Endothelial cell of umbilical vein (primary cell): ENCODE measurements around the gene AFTPH. TPM values are rescaled to one million over a fixed set of nuclear protein-coding genes. Genes with fewer than 3 reads are reported as not detected.

Experiments
- BruUV-seq: library from RNA; stranded (reverse); fragments of 400-500 nt; replicated peaks from 2 replicates; lab custom pipeline; 2021; lab: Mats Ljungman, UMichigan
- CTCF ChIA-PET: fragments of 300-600, 350-600 bp; sonication (Branson Sonifier 250); formaldehyde crosslinking; loops from one replicate; lab custom pipeline; 2021; ENCODE audit warnings: antibody characterized with exemption, inconsistent platforms; lab: Charles Lee
- POLR2A ChIA-PET: fragments of 300-600, 350-600 bp; sonication (Branson Sonifier 250); formaldehyde crosslinking; loops from one replicate; lab custom pipeline; 2021; ENCODE audit warnings: antibody characterized with exemption, inconsistent platforms; lab: Charles Lee
- DNase-seq: peaks from one replicate; pipeline ENCODE4 v3.0.0-alpha.2; 2011; ENCODE audit warnings: low read depth, low spot score
- FAIRE-seq: peaks from 2 replicates; lab custom pipeline; 2011; peaks lifted over from hg19 to GRCh38; lab: Jason Lieb, UNC
- H2AFZ ChIP-seq: 2 replicates; pipeline ENCODE4 v1.6.0; 2012; ENCODE audit warnings: low read depth, low read length, control low read depth, inconsistent platforms
- H3K27ac ChIP-seq: 2 replicates; pipeline ENCODE4 v1.5.1; 2011; ENCODE audit warnings: low read depth, mild to moderate bottlenecking, control low read depth, low read length, moderate library complexity; ENCODE audit not compliant: insufficient read depth
- H3K27me3 ChIP-seq, 2 experiments: 2 replicates each; pipeline versions ENCODE4 v1.6.0 to v1.6.1; 2011; ENCODE audit warnings: low read length in 2 of 2, mixed read lengths in 1 of 2; ENCODE audit not compliant: control insufficient read depth in 2 of 2, insufficient read depth in 2 of 2
- H3K36me3 ChIP-seq, 2 experiments: 2 replicates in 1 of 2; 3 replicates in 1 of 2; pipeline ENCODE4 v1.5.1; 2011; ENCODE audit warnings: low read length in 2 of 2, mild to moderate bottlenecking in 1 of 2, moderate library complexity in 1 of 2; ENCODE audit not compliant: control insufficient read depth in 2 of 2, insufficient read depth in 2 of 2; ENCODE audit errors: extremely low read depth in 1 of 2
- H3K4me1 ChIP-seq: 3 replicates; pipeline ENCODE4 v1.5.1; 2011; ENCODE audit warnings: mild to moderate bottlenecking, low read length; ENCODE audit not compliant: control insufficient read depth, insufficient read depth; ENCODE audit errors: extremely low read depth
- H3K4me2 ChIP-seq: 2 replicates; pipeline ENCODE4 v1.6.1; 2011; ENCODE audit warnings: low read length, control low read depth, mixed read lengths; ENCODE audit not compliant: insufficient read depth
- H3K4me3 ChIP-seq, 3 experiments: fragments of 200-600 bp in 1 of 3; sonication (generic), shearing (Covaris generic) in 1 of 3; replicated peaks in 1 of 3; 2 replicates each; pipeline ENCODE4 v1.5.1; 2011 to 2016; ENCODE audit warnings: control low read depth in 3 of 3, low read length in 3 of 3, mild to moderate bottlenecking in 2 of 3, inconsistent platforms in 1 of 3, low read depth in 1 of 3, moderate library complexity in 1 of 3; ENCODE audit not compliant: insufficient read depth in 1 of 3
- H3K79me2 ChIP-seq: 2 replicates; pipeline ENCODE4 v1.6.0; 2012; ENCODE audit warnings: low read length, inconsistent platforms; ENCODE audit not compliant: control insufficient read depth, insufficient read depth
- H3K9ac ChIP-seq: replicated peaks from 2 replicates; pipeline ENCODE3; 2011; ENCODE audit warnings: low read length, control low read depth; ENCODE audit not compliant: insufficient read depth; ENCODE audit errors: extremely low read depth
- H3K9me1 ChIP-seq: replicated peaks from 3 replicates; pipeline ENCODE4 v1.6.0; 2011; ENCODE audit warnings: mild to moderate bottlenecking, low read length; ENCODE audit not compliant: control insufficient read depth, insufficient read depth; ENCODE audit errors: extremely low read depth
- H3K9me3 ChIP-seq: replicated peaks from 2 replicates; pipeline ENCODE4 v1.5.1; 2012; ENCODE audit warnings: low read length, inconsistent platforms; ENCODE audit not compliant: control insufficient read depth, insufficient read depth
- H4K20me1 ChIP-seq: replicated peaks from 2 replicates; pipeline ENCODE3; 2011; ENCODE audit warnings: mild to moderate bottlenecking, low read length; ENCODE audit not compliant: control insufficient read depth, insufficient read depth; ENCODE audit errors: extremely low read depth
- CTCF ChIP-seq, 2 donors: IDR thresholded peaks; 1 replicate in 1 of 2; 2 replicates in 1 of 2; pipeline ENCODE4 v1.5.1; 2011; ENCODE audit warnings: low read length in 2 of 2, mild to moderate bottlenecking in 2 of 2, moderate library complexity in 2 of 2, control low read depth in 1 of 2, inconsistent platforms in 1 of 2, low read depth in 1 of 2; ENCODE audit not compliant: insufficient read depth in 1 of 2; ENCODE audit errors: extremely low read depth in 1 of 2
- EZH2 ChIP-seq: IDR thresholded peaks from 2 replicates; pipeline ENCODE4 v1.6.1; 2012; ENCODE audit warnings: borderline replicate concordance, low read depth, mild to moderate bottlenecking, moderate library complexity, low read length, inconsistent platforms; ENCODE audit not compliant: severe bottlenecking
- FOS ChIP-seq: IDR thresholded peaks from 2 replicates; pipeline ENCODE4 v1.6.1; 2011; ENCODE audit warnings: mild to moderate bottlenecking, low read length, moderate library complexity, borderline replicate concordance; ENCODE audit not compliant: insufficient read depth
- GATA2 ChIP-seq: IDR thresholded peaks from 2 replicates; pipeline ENCODE4 v1.7.0; 2011; ENCODE audit warnings: low read depth, mild to moderate bottlenecking, moderate library complexity, mixed read lengths, low read length; ENCODE audit not compliant: insufficient read length, insufficient read depth
- JUN ChIP-seq: IDR thresholded peaks from 2 replicates; pipeline ENCODE4 v1.6.1; 2011; ENCODE audit warnings: borderline replicate concordance, low read depth; ENCODE audit not compliant: insufficient read length, insufficient read depth
- MAX ChIP-seq: IDR thresholded peaks from 2 replicates; pipeline ENCODE4 v1.6.1; 2011; ENCODE audit not compliant: insufficient read depth, insufficient read length
- MYC ChIP-seq: IDR thresholded peaks from one replicate; pipeline ENCODE4 v1.6.1; 2011; ENCODE audit warnings: mild to moderate bottlenecking, low read depth, low read length
- POLR2A ChIP-seq: IDR thresholded peaks from 2 replicates; pipeline ENCODE4 v1.6.1; 2012; ENCODE audit warnings: low read depth, mild to moderate bottlenecking, control low read depth, low read length
- POLR2AphosphoS5 ChIP-seq: IDR thresholded peaks from 2 replicates; pipeline ENCODE4 v1.6.1; 2012; ENCODE audit warnings: low read depth, mild to moderate bottlenecking, control low read depth, low read length, moderate library complexity; ENCODE audit not compliant: insufficient read depth
- dilution Hi-C: fragments of 300-500 bp; cut with MboI; formaldehyde crosslinking; loops from one replicate; pipeline ENCODE4 v1.15.0; 2019; ENCODE audit warnings: low sequenced_read_pairs; ENCODE audit not compliant: extremely low pct_ligation_motif_present
- intact Hi-C: fragments of 100-400 bp; cut with micrococcal nuclease; formaldehyde crosslinking; loops from one replicate; pipeline ENCODE4 v1.10.0; 2022
- polyA plus RNA-seq, 4 experiments: library from polyadenylated mRNA; depleted of rRNA in 3 of 4; stranded (reverse) in 3 of 4; unstranded in 1 of 4; fragments of >200 nt; gene quantifications; 2 replicates each; pipeline versions ENCODE4 v1.2.1 to v1.2.3, GENCODE V29; 2011 to 2012; ENCODE audit warnings: missing spikeins in 1 of 4
- total RNA-seq: library from RNA; stranded (reverse); gene quantifications from 2 replicates; pipeline ENCODE4 v1.2.3, GENCODE V29; 2021

Gene AFTPH
- total and polyA plus RNA-seq, 2 donors (not counting 3 experiments of a cell fraction or from before 2014, with no cell fraction given), result 6.9 to 15.3 TPM

- Histone ChIP-seq H3K79me2 (no peaks in the 10 kb centered on the region), H3K4me2 (no peak overlapping the region), H3K27ac (no peak overlapping the region), H3K36me3 (peaks cover 5 to 6% of the 10 kb centered on the region in 2 experiments), H3K4me3 (no peak overlapping the region), H3K9me3 (no peaks in the 10 kb centered on the region), H3K9ac (no peak overlapping the region), H4K20me1 (no peaks in the 10 kb centered on the region), H3K4me1 (peaks cover 8% of the 10 kb centered on the region), H2AFZ (no peak overlapping the region), H3K27me3 (no peaks in the 10 kb centered on the region), H3K9me1 (no peaks in the 10 kb centered on the region)
- POLR2A ChIA-PET, result interaction anchor here (1.1 kb wide), 1 partner anchor 66 kb away, joined by 3 read pairs; the partner anchor contains the start of gene SERTAD2
- DNase-seq (no peak), FAIRE-seq (no peak)
- intact Hi-C loops, result loop anchor here (1.0 to 5.0 kb wide), 7 partner anchors 59 to 985 kb away; no protein-coding TSS in a partner anchor
- dilution Hi-C loops, result no loop called here
- TF ChIP-seq CTCF (IDR thresholded peaks at IDR 0.05; ENCODE audit: extremely low read depth in 1 of 2, insufficient read depth in 1 of 2, low read depth in 1 of 2, low read length in 2 of 2), result no peak
- CTCF ChIA-PET, result interaction anchor here (0.6 to 4.1 kb wide), 62 partner anchors 9 to 591 kb away, joined by 3 to 60 read pairs (median 4); partner anchors contain the start of genes AFTPH and SERTAD2
- BruUV-seq, result no TSS peak
These were observed 63.4 kb downstream of the AFTPH start for GRCh38 chr2:64587561-64587960.

GRCh38 chr2:64591188-64591587 lies 67.1 kb downstream of the AFTPH start:
- Histone ChIP-seq H3K4me3 (no peak overlapping the region), H3K9me3 (no peaks in the 10 kb centered on the region), H4K20me1 (no peaks in the 10 kb centered on the region), H3K4me2 (no peak overlapping the region), H3K36me3 (peaks cover 5 to 6% of the 10 kb centered on the region in 2 experiments), H3K9ac (no peak overlapping the region), H3K4me1 (peaks cover 6% of the 10 kb centered on the region), H3K27me3 (no peaks in the 10 kb centered on the region), H3K27ac (no peak overlapping the region), H2AFZ (no peak overlapping the region), H3K9me1 (no peaks in the 10 kb centered on the region), H3K79me2 (no peaks in the 10 kb centered on the region)
- TF ChIP-seq FOS (no peak), MYC (no peak), POLR2A (no peak), GATA2 (no peak), MAX (no peak), CTCF (IDR thresholded peaks at IDR 0.05; ENCODE audit: extremely low read depth in 1 of 2, insufficient read depth in 1 of 2, low read depth in 1 of 2, low read length in 2 of 2) (no peak), POLR2AphosphoS5 (no peak), JUN (no peak), EZH2 (no peak)
- dilution Hi-C loops (no loop called here), intact Hi-C loops (no loop called here)
- CTCF ChIA-PET, result interaction anchor here (1.3 kb wide), 1 partner anchor 27 kb away, joined by 3 read pairs; no protein-coding TSS in a partner anchor
- FAIRE-seq (no peak), DNase-seq (no peak)
- BruUV-seq, result no TSS peak
- POLR2A ChIA-PET, result interaction anchor here (0.7 kb wide), 1 partner anchor 288 kb away, joined by 10 read pairs; no protein-coding TSS in a partner anchor
